GM19099 (cell line): Measurements from ENCODE around the gene C11orf24.

Experiments
- POLR2A ChIP-seq: IDR thresholded peaks from 3 replicates; pipeline ENCODE4 v1.6.1; 2011; ENCODE audit warnings: low read depth; ENCODE audit not compliant: insufficient read length; ENCODE audit errors: extremely low read depth

The C11orf24 gene

DNA sequence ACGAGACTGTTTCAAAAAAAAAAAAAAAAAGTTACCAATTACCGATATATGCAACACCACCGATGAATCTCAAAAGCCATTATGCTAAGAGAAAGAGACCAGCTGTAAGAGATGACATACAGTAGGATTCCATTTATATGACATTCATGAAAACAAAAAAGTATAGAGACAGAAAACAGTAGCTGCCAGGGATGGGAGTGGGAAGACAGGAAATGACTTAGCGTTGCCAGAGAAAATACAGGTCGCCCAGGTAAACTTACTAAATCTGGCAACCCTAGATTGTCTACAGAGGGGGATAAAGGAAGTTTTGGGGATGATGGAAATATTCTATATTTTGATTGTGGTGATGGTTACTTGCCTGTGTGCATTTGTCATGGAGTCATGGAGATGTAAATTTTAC is 7.9 kb upstream of the C11orf24 start:
- no peak for TF ChIP-seq POLR2A

DNA sequence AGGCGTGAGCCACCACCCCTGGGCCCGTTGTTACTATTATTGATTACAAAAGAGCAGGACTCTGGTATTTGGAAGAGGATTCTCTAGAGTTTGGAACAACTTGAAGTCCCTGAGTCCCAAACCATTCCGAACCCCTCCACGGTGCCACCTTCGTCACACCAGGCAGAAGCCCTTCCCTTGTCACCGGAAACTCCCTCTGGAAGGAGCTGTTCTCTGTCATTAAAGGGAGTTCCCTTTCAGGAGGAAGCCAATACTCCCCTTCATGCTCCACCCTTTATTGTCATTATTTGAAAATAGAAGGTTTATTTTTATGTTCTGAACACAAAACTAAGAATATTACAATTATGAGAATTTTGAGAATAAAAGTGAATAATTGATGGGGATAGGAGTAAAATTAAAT is 5.1 kb upstream of the C11orf24 start:
- TF ChIP-seq POLR2A: no peak

DNA sequence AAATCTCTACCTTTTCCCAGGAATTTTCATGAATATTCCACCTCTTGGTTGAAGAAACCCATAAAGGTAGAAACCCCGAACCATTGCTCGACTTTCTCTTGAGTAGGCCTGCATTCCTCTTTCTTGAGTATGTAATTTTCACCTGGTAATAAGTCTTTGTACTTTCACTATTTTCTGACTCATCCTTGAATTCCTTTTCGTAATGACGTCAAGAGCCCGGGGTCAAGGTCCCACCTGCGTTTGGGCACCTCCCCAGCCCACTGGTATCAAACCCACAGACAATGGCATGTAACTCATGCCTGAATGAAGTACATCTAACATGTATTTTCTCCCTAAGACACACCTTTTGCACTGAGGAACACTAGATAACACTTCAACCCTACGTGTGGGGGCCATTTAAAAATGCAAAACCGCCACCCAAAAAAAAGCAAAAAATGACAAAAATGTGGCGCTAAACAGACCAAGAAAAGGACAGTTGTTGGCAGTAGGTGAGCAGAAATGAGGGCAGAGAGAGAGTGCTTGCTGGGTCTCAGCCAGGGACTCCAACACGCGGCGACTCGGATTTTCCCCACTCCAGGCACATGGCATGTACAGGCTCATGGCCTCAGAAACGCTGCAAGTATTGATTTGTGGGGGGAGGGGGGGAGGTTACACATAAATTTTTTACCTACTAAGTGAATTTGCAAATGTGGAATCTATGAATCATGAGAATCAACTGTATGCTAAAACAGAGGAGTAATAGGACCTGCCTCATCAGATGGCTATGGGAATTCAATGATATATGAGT is 4.1 kb upstream of the C11orf24 start:
- no peak for TF ChIP-seq POLR2A

DNA sequence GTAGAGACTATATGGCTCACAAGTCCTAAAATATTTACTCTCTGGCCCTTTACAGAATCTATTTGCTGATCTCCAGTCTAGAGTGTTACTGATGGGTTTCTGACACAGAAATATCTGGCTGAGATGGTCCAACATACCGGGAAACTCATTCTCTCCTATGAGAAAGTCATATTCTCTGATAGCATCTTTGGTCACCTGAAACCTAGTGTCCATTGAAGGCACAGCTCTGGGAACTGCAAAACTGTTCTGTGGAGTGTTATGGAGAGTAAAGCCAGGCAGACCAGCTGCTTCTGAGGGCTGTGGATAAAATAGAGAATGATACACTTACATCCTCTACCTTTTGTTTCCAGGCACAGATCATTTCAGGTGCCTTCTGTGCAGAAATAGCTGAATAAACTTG is 2.5 kb upstream of the C11orf24 start:
- TF ChIP-seq POLR2A: no peak

DNA sequence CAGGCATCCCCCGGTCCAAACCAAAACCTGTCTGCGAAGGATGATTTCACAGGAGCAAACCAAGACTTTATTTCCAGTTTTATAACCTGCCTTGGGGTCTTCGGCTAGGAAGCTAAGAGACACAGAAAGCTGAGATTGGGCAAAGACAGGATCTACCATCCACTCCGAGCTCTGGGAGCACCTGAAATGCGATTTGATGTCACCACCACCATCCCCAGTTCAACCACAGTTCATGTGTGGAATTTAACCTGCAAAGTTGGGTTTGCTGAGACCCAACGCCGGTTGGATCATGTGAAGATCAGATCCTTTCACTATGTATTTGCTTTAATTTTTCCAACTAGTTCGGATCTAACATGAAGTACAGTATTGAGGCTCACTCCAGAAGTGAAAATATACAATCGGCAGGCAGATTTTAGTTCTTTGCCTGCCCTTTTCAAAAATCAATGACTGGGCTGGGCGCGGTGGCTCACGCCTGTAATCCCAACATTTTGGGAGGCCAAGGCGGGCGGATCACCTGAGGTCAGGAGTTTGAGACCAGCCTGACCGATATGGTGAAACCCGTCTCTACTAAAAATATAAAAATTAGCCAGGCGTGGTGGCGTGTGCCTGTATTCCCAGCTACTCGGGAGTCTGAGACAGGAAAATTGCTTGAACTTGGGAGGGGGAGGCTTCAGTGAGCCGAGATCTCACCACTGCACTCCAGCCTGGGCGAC is 1.4 kb upstream of the C11orf24 start:
- no peak for TF ChIP-seq POLR2A

DNA sequence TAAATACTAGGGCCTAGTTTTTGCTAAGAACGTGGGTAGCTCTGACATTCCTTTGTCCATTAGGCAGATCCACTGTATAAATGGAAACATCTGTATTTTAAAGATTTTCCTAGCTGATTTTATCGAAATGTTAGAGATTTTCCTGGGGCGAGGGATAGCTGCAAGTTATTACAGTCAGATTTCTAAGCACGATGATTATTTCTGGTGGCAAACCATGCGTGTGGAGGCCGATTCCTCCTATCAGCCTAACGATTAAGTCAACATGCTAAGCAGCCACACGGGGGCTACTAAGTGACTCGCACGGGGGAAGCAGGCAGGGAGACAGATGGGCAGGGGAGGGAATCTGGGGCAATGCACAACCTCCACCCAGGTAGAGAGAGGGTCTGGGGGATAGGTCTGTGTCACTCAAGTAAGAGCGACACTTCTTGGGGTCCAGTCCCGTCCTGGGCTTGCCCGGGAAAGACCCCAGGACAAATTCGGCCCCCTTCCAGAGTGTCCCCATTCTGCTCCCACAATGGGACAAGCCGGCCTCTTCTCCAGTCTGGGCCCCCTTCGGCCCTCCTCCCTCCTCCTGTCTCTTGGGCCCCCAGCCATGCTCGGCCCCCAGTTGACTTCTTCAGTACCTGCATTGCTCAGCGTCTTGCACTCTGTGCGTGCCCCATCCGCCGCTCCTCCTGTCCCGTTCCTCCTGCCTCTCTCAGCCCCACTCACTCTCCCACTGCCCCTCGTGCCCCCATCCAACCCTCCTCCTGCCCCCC is 571 bp downstream of the C11orf24 start:
- TF ChIP-seq POLR2A: no peak

DNA sequence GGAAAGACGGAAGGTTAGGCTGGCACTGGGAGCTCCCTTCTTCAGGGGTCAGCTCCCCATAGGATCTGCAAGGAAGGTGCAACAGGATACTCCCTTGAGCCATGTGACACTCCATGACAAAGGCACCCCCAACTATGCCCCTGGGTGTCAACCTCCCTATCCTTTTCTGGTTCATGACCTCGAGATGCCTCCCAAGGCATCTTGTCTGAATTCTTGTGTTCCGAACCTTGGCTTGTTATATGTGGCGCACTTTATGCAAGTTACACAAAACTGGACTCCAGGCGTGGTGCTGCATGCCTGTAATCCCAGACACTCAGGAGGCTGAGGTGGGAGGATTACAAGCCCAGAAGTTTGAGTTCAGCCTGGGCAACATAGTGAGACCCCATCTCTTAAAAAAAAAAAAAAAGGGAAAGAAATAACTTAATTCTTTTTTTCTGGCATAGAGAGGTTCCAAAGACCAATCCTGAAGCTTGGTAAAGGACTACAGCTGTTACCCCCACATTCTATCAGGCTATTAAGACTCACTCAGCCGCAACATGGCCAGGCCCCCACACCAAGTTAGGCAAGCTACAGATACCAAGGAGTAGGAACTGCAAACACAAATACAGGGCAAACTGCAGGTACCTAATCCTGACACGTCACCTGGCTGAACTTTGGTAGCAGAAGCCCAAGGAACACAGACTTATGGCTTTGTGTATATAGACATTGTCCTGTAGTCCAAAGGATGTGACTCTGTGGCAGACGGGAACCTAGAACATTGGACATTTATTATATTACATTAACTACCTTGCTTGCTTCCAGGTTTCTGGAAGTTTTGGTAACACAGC is 1.4 kb downstream of the C11orf24 start:
- no peak for TF ChIP-seq POLR2A

DNA sequence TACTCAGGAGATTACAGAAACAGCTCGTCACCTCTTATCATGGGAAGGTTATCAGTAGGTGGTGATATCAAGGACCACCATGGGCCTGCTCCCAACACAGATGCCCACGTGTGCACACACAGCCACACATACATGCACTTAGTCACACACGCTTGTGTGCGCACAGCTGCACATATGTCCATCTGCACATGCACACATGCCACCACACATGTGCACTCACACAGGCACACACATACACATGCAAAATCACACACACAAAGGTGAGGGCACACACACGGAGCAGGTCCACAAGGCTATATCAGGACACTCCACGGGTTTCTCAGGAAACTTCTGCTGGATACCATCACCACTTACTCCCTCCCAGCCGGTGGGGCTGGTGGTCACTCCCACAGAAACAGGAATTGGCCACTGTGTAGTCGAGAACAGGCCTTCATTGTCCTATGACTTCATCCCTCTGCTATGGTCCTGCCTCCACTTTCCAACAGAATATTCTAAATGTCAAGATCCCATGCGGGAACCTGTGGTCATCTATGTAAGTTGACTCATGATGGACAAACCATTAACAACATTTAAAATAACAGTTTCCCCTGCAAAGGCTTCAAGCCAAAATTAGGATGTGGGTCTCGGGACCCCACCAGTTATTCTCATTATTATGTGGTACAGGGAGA is 2.2 kb downstream of the C11orf24 start:
- TF ChIP-seq POLR2A: no peak

DNA sequence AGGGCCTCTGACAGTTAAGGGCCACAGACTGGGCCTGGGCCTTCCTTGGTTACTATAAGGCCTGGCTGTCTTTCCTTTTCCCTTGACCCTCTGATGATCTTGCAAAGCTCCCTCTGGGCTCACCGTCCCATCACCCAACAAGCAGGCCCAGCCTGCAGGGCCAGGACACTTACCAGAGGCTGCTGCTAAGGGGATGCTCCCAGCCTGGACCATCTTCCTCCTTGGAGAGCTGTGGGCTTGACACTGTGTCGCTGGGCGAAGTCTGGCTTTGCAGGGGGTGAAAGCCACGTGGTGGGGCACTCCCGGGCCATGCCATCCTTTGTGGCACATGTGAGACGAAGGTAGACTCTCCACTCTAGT is 3.9 kb downstream of the C11orf24 start:
- TF ChIP-seq POLR2A: no peak

DNA sequence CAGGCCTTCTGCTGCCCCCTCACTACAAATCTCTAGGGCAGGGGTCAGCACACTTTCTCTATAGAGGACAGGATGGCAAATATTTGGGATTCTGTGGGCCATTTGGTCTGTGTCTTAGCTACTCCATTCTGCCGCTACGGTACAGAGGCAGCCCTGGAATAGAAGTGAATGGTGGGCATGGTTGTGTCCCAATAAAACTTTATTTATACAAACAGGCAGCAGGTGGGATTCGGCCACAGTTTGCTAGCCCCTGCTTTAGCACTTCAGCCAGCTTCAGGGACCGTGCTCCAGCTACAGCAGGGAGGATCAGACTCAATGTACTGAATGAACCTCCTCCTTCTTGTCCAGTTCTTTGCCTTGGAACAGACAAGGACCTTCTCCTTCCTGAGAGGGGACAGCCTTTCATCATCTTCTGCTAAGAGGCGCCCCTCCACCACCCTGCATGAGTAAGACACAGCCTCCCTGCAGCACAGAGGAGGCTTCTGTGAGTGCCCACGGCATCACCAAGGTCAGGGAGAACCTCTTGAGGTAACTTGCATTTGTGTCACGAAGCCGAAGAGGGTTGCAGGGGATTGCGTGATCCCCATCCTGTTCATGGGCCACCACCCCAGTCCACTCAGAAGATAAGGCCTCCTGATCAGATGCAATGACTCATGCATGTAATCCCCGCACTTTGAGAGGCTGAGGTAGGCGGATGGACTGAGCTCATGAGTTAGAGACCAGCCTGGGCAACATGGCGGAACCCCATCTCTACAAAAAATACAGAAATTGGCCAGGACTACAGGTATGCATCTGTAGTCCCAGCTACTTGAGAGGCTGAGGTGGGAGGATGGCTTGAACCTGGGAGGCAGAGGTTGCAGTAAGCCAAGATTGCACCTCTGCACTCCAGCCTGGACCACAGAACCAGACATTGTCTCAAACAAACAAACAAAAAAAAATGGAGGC is 4.6 kb downstream of the C11orf24 start:
- no peak for TF ChIP-seq POLR2A

DNA sequence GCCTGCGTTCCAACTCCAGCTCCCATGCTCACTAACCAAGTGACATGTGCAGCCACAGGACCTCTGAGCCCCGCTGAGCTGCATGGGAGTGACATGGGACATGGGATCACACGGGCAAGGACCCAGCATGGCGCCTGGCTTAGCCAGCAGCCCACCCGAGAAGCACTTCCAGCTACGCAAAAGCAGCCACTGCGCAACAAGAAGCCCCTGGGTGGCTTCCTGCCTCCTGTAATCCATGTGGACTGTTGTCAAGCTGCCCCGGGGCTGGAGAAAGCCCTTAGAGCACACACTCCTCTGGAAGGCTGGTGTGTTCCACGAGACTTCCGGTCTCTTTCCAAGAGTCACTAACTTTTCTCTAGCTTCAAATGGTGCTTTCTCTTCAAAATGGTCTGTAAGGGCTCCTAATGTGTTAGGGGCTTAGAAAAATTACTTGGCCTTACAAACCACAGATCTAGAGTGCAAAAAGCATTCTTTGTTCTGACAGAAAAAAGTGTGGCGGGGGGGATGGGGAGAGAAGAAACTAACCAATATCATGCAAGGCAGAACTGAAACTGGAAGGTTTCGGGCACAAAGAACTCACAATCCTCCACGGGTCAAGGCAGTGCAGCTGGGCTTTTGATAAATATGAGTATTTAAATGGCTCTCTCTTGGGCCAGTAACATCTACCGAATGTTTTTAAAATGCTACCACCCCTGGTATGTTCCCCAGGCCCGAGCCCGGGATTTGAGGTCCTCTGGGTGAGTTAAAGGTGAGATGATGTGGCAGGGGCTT is 5.5 kb downstream of the C11orf24 start:
- TF ChIP-seq POLR2A: no peak

DNA sequence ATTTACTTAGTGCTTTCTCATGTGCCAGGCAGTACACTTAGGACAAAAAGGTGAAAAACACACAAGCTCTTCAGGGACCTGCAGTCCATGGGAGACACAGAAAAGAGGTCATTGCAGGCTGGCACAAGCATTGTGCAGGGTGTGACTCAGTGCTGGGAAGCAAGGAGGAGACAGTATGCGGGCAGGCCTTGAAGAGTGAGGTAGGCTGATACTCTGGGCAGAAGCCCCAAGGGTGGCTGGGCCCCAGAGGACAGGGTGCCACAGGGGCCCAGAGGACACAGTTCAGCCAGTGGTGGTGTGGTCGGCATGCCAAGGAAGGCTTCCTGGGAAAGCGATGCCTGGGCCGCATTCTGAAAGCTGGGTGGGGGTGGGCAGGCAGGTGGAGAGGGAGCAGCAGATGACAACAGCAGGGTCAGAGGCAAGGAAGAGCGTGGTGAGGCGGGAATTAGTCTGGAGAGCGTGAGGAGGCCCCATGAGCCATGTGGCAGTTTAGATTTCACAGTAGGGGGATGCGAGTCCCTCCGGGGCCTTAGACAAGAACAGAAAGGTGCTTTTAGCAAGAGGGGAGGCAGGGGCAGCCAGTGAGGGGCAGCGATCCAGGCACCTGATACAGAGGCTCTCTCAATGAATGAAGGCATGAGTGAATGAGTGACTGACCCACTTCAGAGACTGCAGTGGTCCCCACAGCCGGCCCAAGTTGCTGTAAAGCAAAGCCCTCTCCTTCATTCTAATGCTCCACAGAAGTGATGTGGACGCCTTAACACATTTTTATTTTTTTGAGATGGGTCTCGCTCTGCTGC is 6.8 kb downstream of the C11orf24 start:
- no peak for TF ChIP-seq POLR2A

DNA sequence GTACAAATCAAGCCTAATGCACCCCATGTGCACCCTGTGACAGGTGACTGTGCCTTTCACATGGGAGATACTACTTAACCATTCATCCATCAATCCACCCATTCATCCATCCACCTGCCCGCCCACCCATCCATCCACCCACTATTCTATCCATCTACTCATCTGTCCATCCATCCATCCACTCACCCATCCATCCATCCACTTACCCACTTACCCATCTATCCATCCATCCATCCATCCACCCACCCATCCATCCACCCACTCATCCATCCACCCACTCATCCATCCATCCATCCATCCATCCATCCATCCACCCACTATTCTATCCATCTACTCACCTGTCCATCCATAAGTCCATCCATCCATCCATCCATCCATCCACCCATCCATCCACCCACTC is 7.5 kb downstream of the C11orf24 start:
- no peak for TF ChIP-seq POLR2A
